ENCODE data around the gene APOC4. TPM values are rescaled to one million over a fixed set of nuclear protein-coding genes. Genes with fewer than 3 reads are reported as not detected.

APOC4 gene
- not detected for total RNA-seq

GRCh38 chr19:44942067-44942571 is at the start of gene APOC4:
Gene APOC4, plus strand, starts transcription at chr19:44942237. Its CDS starts 41 bp downstream, at chr19:44942278.
- Histone ChIP-seq H3K4me3 (no peak within 1 kb of the TSS), H3K9me3 (no peaks in the 10 kb centered on the region), H3K27me3 (no peaks in the 10 kb centered on the region), H3K4me1 (no peaks in the 10 kb centered on the region), H3K27ac (no peak within 1 kb of the TSS), H3K36me3 (no peaks in the 10 kb centered on the region)
- DNase-seq = no peak
- no peak for TF ChIP-seq CTCF (IDR thresholded peaks at IDR 0.05)
- TF ChIP-seq POLR2A (IDR thresholded peaks at IDR 0.05) = no peak

GRCh38 chr19:44892932-44893331 is 49.1 kb upstream of the APOC4 start:
- DNase-seq = no peak
- Histone ChIP-seq H3K36me3 (peaks cover 0 to 64% (median 0%) of the 10 kb centered on the region in 3 donors), H3K27ac (no peak overlapping the region), H3K4me1 (peaks cover 0 to 23% (median 8%) of the 10 kb centered on the region in 4 donors), H3K4me3 (no peak overlapping the region), H3K27me3 (no peaks in the 10 kb centered on the region), H3K9me3 (no peaks in the 10 kb centered on the region)
- TF ChIP-seq CTCF (IDR thresholded peaks at IDR 0.05) = no peak

GRCh38 chr19:44893332-44894051 is 48.5 kb upstream of the APOC4 start:
- no peak for DNase-seq
- Histone ChIP-seq H3K4me3 (no peak overlapping the region), H3K36me3 (peaks cover 0 to 62% (median 0%) of the 10 kb centered on the region in 3 donors), H3K4me1 (peaks cover 0 to 23% (median 8%) of the 10 kb centered on the region in 4 donors), H3K27me3 (no peaks in the 10 kb centered on the region), H3K27ac (no peak overlapping the region), H3K9me3 (no peaks in the 10 kb centered on the region)
- TF ChIP-seq CTCF (IDR thresholded peaks at IDR 0.05) (no peak), POLR2A (IDR thresholded peaks at IDR 0.05) (no peak)

GRCh38 chr19:44894052-44894400 is 48.0 kb upstream of the APOC4 start:
- peaks cover 0 to 23% (median 8%) of the 10 kb centered on the region in 4 donors for H3K4me1 ChIP-seq
- no peaks in the 10 kb centered on the region for H3K27me3 ChIP-seq
- peaks cover 0 to 57% (median 0%) of the 10 kb centered on the region in 3 donors for H3K36me3 ChIP-seq
- no peak overlapping the region for H3K27ac ChIP-seq
- no peaks in the 10 kb centered on the region for H3K9me3 ChIP-seq
- TF ChIP-seq POLR2A (IDR thresholded peaks at IDR 0.05) (no peak), CTCF (IDR thresholded peaks at IDR 0.05) (no peak)
- DNase-seq = no peak
- H3K4me3 ChIP-seq = no peak overlapping the region

- no peak overlapping the region for H3K27ac ChIP-seq
- TF ChIP-seq POLR2A (IDR thresholded peaks at IDR 0.05) (no peak), CTCF (IDR thresholded peaks at IDR 0.05) (no peak)
- peaks cover 0 to 57% (median 0%) of the 10 kb centered on the region in 3 donors for H3K36me3 ChIP-seq
Measured at GRCh38 chr19:44894946-44895345, 47.1 kb upstream of the APOC4 start.

More at GRCh38 chr19:44894946-44895345, 47.1 kb upstream of the APOC4 start:
- Histone ChIP-seq H3K9me3 (no peaks in the 10 kb centered on the region), H3K4me1 (peaks cover 0 to 16% (median 5%) of the 10 kb centered on the region in 4 donors), H3K4me3 (no peak overlapping the region), H3K27me3 (no peaks in the 10 kb centered on the region)
- DNase-seq = no peak
